ENCODE measurements around the gene DCANP1. TPM values are rescaled to one million over a fixed set of nuclear protein-coding genes. Genes with fewer than 3 reads are reported as not detected.

Gene DCANP1
- total and polyA plus RNA-seq, 4 donors, result 0.09 to 0.51 (median 0.28) TPM

- Histone ChIP-seq H3K4me3 (no peak overlapping the region), H3K4me1 (ENCODE audit: control insufficient read depth in 5 of 5, insufficient read depth in 5 of 5, low read length in 5 of 5) (peaks cover 0 to 25% (median 1%) of the 10 kb centered on the region in 5 donors), H3K36me3 (ENCODE audit: control insufficient read depth in 4 of 4, insufficient read depth in 4 of 4, low read length in 4 of 4) (no peaks in the 10 kb centered on the region), H3K9ac (ENCODE audit: insufficient read depth in 1 of 2, low read length in 2 of 2) (no peak overlapping the region), H3K9me3 (ENCODE audit: control insufficient read depth in 4 of 4, insufficient read depth in 3 of 4, low read length in 3 of 4) (peaks cover 0 to 4% (median 0%) of the 10 kb centered on the region in 4 donors), H3K27ac (ENCODE audit: low read depth in 1 of 2, low read length in 1 of 2) (no peak overlapping the region), H3K27me3 (ENCODE audit: control insufficient read depth in 3 of 3, insufficient read depth in 3 of 3, low read length in 2 of 3) (peaks cover 0 to 30% (median 20%) of the 10 kb centered on the region in 3 donors)
- DNase-seq (no peak), ATAC-seq (ENCODE audit: insufficient read depth, low FRiP score) (no peak)
- TF ChIP-seq, protein P1, sequence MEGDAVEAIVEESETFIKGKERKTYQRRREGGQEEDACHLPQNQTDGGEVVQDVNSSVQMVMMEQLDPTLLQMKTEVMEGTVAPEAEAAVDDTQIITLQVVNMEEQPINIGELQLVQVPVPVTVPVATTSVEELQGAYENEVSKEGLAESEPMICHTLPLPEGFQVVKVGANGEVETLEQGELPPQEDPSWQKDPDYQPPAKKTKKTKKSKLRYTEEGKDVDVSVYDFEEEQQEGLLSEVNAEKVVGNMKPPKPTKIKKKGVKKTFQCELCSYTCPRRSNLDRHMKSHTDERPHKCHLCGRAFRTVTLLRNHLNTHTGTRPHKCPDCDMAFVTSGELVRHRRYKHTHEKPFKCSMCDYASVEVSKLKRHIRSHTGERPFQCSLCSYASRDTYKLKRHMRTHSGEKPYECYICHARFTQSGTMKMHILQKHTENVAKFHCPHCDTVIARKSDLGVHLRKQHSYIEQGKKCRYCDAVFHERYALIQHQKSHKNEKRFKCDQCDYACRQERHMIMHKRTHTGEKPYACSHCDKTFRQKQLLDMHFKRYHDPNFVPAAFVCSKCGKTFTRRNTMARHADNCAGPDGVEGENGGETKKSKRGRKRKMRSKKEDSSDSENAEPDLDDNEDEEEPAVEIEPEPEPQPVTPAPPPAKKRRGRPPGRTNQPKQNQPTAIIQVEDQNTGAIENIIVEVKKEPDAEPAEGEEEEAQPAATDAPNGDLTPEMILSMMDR (IDR thresholded peaks at IDR 0.05; ENCODE audit: control extremely low read depth, extremely low read depth), result no peak
- WGBS, 2 donors, result 54 to 84% methylated on average over 5 of the region's 5 CpGs
Observed at GRCh38 chr5:135484674-135485086, 37.5 kb upstream of the DCANP1 start.

GRCh38 chr5:135483254-135483653 lies 36.1 kb upstream of the DCANP1 start:
- no peak for DNase-seq
- Histone ChIP-seq H3K9me3 (ENCODE audit: control insufficient read depth in 4 of 4, insufficient read depth in 3 of 4, low read length in 3 of 4) (peaks cover 0 to 4% (median 0%) of the 10 kb centered on the region in 4 donors), H3K36me3 (ENCODE audit: control insufficient read depth in 4 of 4, insufficient read depth in 4 of 4, low read length in 4 of 4) (no peaks in the 10 kb centered on the region), H3K27me3 (ENCODE audit: control insufficient read depth in 3 of 3, insufficient read depth in 3 of 3, low read length in 2 of 3) (peaks cover 0 to 23% (median 16%) of the 10 kb centered on the region in 3 donors), H3K9ac (ENCODE audit: insufficient read depth in 1 of 2, low read length in 2 of 2) (no peak overlapping the region), H3K4me1 (ENCODE audit: control insufficient read depth in 5 of 5, insufficient read depth in 5 of 5, low read length in 5 of 5) (peaks cover 0 to 16% (median 0%) of the 10 kb centered on the region in 5 donors), H3K27ac (ENCODE audit: low read depth in 1 of 2, low read length in 1 of 2) (no peak overlapping the region), H3K4me3 (no peak overlapping the region)
- TF ChIP-seq, protein P1 (IDR thresholded peaks at IDR 0.05; ENCODE audit: control extremely low read depth, extremely low read depth), result no peak
- no peak for ATAC-seq (ENCODE audit: insufficient read depth, low FRiP score)
- WGBS, 2 donors, result 79 to 84% methylated on average over 1 of the region's 1 CpG

DNA sequence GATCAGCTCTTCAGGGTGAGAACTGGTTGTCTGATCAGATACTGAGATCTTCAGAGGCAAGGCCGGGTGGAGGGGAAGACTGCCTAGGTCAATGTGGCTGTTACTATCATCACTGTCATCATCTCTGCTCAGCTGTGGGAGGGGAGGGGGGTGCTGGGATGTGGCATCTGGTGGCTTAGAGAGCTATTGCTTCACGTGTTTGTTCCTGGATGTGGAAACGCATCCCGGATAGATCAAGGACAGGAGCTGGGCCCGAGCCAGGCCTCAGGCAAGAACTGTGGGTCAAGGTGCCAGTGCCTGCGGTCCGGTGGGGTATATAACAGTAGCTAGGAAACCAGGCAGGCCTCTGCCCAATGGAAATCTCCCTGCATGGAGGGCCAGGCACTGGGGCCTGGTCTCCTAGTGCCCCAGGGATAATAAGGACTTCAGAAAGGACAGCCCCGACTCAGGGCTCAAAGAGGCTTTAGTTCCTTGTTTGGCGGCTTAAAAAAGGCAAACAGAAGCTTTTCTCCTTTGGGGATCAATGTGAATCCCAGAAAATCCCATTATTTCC lies 35.3 kb upstream of the DCANP1 start:
- Histone ChIP-seq H3K4me1 (ENCODE audit: control insufficient read depth in 5 of 5, insufficient read depth in 5 of 5, low read length in 5 of 5) (peaks cover 0 to 16% (median 0%) of the 10 kb centered on the region in 5 donors), H3K4me3 (no peak overlapping the region), H3K9ac (ENCODE audit: insufficient read depth in 1 of 2, low read length in 2 of 2) (no peak overlapping the region), H3K36me3 (ENCODE audit: control insufficient read depth in 4 of 4, insufficient read depth in 4 of 4, low read length in 4 of 4) (no peaks in the 10 kb centered on the region), H3K27ac (ENCODE audit: low read depth in 1 of 2, low read length in 1 of 2) (no peak overlapping the region), H3K27me3 (ENCODE audit: control insufficient read depth in 3 of 3, insufficient read depth in 3 of 3, low read length in 2 of 3) (peaks cover 0 to 15% (median 8%) of the 10 kb centered on the region in 3 donors), H3K9me3 (ENCODE audit: control insufficient read depth in 4 of 4, insufficient read depth in 3 of 4, low read length in 3 of 4) (peaks cover 0 to 4% (median 0%) of the 10 kb centered on the region in 4 donors)
- no peak for DNase-seq
- TF ChIP-seq, protein P1 (IDR thresholded peaks at IDR 0.05; ENCODE audit: control extremely low read depth, extremely low read depth), result no peak
- no peak for ATAC-seq (ENCODE audit: insufficient read depth, low FRiP score)
- WGBS, 2 donors, result 38 to 58% methylated on average over 9 of the region's 9 CpGs

Measured in lung (tissue), 12 donors.